ENCODE data around the gene AP2A2.

- no peak for TF ChIP-seq CTCF (IDR thresholded peaks at IDR 0.05)
- no peak for TF ChIP-seq EZH2 (IDR thresholded peaks at IDR 0.05; ENCODE audit: borderline replicate concordance, insufficient read depth, low read depth, low read length, poor library complexity, severe bottlenecking)
Measured at GRCh38 chr11:1012291-1012690, 86.6 kb downstream of the AP2A2 start.

All from B cell (primary cell).